ENCODE results near the gene ZPBP.

GRCh38 chr7:49927631-49928030, 165.4 kb downstream of the ZPBP start:
- TF ChIP-seq CTCF (conservative IDR thresholded peaks at IDR 0.05; ENCODE audit: low read depth, low read length) (no peak), EZH2 (IDR thresholded peaks at IDR 0.05; ENCODE audit: borderline replicate concordance, low read depth, low read length, poor library complexity, severe bottlenecking) (no peak)

Data from A673 (cell line).